Measurements from ENCODE around the gene C12orf54.
"Not testable (repeated sequence)": the region's sequence is repeated elsewhere in the genome, so short reads cannot be mapped to it uniquely, and the experiment has no call there.

C12orf54 gene

DNA sequence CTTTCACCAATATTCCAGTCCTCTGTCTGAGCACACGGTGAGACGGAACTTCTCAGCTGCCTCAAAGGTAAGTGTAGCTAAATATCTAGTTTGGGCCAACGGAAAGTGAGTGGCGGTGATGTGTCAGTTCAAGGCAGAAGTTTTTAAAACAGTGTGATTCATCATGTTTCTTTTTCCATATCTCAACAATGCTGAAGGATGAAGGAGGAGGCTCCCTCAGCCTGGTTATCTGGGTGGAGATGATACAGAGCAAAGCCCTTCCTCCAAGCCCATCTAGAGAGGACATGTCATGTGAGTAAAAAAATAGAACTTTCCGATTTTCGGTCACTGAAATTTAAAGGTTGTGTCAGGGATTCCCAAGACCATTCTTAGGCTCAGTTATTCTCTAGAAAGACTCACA is 23.0 kb upstream of the C12orf54 start:
- H3K4me2 ChIP-seq (ENCODE audit: low read depth, low read length, poor library complexity, severe bottlenecking): no peak overlapping the region
- no peak overlapping the region for H3K27ac ChIP-seq (ENCODE audit: low read depth, low read length)
- H3K4me3 ChIP-seq (ENCODE audit: insufficient read depth, low read length, poor library complexity, severe bottlenecking): no peak overlapping the region
- no peaks in the 10 kb centered on the region for H3K9me3 ChIP-seq (ENCODE audit: insufficient read depth, low read length)
- no peaks in the 10 kb centered on the region for H3K79me2 ChIP-seq (ENCODE audit: insufficient read depth, low read length)
- no peaks in the 10 kb centered on the region for H4K20me1 ChIP-seq (ENCODE audit: low read depth, low read length)
- no peaks in the 10 kb centered on the region for H3K36me3 ChIP-seq (ENCODE audit: low read length)
- no peak overlapping the region for H2AFZ ChIP-seq (ENCODE audit: low read depth, low read length, severe bottlenecking)
- no peaks in the 10 kb centered on the region for H3K9me2 ChIP-seq (replicated peaks; ENCODE audit: insufficient read depth, low read length)
- H3F3A ChIP-seq (ENCODE audit: insufficient read depth): no peaks in the 10 kb centered on the region
- TF ChIP-seq, protein P1, sequence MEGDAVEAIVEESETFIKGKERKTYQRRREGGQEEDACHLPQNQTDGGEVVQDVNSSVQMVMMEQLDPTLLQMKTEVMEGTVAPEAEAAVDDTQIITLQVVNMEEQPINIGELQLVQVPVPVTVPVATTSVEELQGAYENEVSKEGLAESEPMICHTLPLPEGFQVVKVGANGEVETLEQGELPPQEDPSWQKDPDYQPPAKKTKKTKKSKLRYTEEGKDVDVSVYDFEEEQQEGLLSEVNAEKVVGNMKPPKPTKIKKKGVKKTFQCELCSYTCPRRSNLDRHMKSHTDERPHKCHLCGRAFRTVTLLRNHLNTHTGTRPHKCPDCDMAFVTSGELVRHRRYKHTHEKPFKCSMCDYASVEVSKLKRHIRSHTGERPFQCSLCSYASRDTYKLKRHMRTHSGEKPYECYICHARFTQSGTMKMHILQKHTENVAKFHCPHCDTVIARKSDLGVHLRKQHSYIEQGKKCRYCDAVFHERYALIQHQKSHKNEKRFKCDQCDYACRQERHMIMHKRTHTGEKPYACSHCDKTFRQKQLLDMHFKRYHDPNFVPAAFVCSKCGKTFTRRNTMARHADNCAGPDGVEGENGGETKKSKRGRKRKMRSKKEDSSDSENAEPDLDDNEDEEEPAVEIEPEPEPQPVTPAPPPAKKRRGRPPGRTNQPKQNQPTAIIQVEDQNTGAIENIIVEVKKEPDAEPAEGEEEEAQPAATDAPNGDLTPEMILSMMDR (IDR thresholded peaks at IDR 0.05; ENCODE audit: insufficient read depth, low read length, poor library complexity, severe bottlenecking): no peak
- TF ChIP-seq EZH2phosphoT487 (conservative IDR thresholded peaks at IDR 0.05; ENCODE audit: low read length): no peak
- H3K9ac ChIP-seq (ENCODE audit: low read length): no peak overlapping the region
- H3K27me3 ChIP-seq (ENCODE audit: low read length): no peaks in the 10 kb centered on the region

DNA sequence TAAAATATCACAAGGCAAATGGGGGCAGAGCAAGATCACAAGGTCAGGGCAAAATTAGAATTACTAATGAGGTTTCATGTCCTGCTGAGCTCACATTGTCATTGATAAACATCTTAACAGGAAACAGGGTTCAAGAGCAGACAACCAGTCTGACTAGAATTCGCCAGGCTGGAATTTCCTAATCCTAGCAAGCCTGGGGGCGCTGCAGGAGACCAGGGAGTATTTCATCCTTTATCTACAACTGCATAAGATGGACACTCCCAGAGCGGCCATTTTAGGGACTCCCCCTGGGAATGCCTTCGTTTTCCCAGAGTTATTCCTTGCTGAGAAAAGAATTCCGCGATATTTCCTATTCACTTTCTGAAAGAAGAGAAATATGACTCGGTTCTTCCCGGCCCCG is 13.3 kb upstream of the C12orf54 start:
- H3K9me2 ChIP-seq (replicated peaks; ENCODE audit: insufficient read depth, low read length): not testable (repeated sequence)

DNA sequence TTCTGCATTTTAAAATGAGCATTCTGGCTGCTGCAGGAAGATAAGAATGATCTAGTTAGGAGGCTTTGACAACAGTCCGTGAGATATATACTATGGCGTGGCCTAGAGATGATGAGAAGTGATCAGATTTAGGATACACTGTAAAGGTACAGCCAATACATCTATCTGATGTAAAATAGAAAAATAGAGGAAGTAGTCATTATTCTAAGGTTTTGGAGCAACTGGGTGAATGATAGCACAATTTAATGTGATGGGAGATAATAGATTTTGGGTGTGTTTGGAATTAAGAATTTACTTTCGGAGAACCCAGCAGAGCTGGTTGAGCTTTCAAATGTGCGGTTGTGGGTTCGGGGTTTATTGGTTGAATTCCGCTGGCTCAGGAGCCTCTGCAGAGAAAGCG is 10.0 kb upstream of the C12orf54 start, which contains the start of gene ANP32D:
ANP32D (plus strand) TSS at position 301 of the 400 bp plus-strand sequence. CDS start 106 bp downstream, outside the sequence.
- Histone ChIP-seq H3K4me3 (ENCODE audit: insufficient read depth, low read length, poor library complexity, severe bottlenecking) (no peak within 1 kb of the TSS), H4K20me1 (ENCODE audit: low read depth, low read length) (no peaks in the 10 kb centered on the region), H2AFZ (ENCODE audit: low read depth, low read length, severe bottlenecking) (no peak within 1 kb of the TSS), H3F3A (ENCODE audit: insufficient read depth) (no peaks in the 10 kb centered on the region), H3K79me2 (ENCODE audit: insufficient read depth, low read length) (no peaks in the 10 kb centered on the region), H3K9me2 (replicated peaks; ENCODE audit: insufficient read depth, low read length) (no peaks in the 10 kb centered on the region), H3K27ac (ENCODE audit: low read depth, low read length) (no peak within 1 kb of the TSS), H3K9me3 (ENCODE audit: insufficient read depth, low read length) (0 out of 2 replicates have a peak, but pooled peaks cover 12% of the 10 kb centered on the region), H3K27me3 (ENCODE audit: low read length) (no peaks in the 10 kb centered on the region), H3K4me2 (ENCODE audit: low read depth, low read length, poor library complexity, severe bottlenecking) (no peak within 1 kb of the TSS), H3K36me3 (ENCODE audit: low read length) (no peaks in the 10 kb centered on the region), H3K9ac (ENCODE audit: low read length) (no peak within 1 kb of the TSS)
- TF ChIP-seq, protein P1 (IDR thresholded peaks at IDR 0.05; ENCODE audit: insufficient read depth, low read length, poor library complexity, severe bottlenecking): no peak
- no peak for TF ChIP-seq EZH2phosphoT487 (conservative IDR thresholded peaks at IDR 0.05; ENCODE audit: low read length)

More for the DNA sequence above, 13.3 kb upstream of the C12orf54 start:
- H3K79me2 ChIP-seq (ENCODE audit: insufficient read depth, low read length); H3K9ac ChIP-seq (ENCODE audit: low read length); H3K36me3 ChIP-seq (ENCODE audit: low read length); H4K20me1 ChIP-seq (ENCODE audit: low read depth, low read length); H2AFZ ChIP-seq (ENCODE audit: low read depth, low read length, severe bottlenecking); H3F3A ChIP-seq (ENCODE audit: insufficient read depth); H3K27me3 ChIP-seq (ENCODE audit: low read length); H3K27ac ChIP-seq (ENCODE audit: low read depth, low read length); H3K4me2 ChIP-seq (ENCODE audit: low read depth, low read length, poor library complexity, severe bottlenecking); H3K4me3 ChIP-seq (ENCODE audit: insufficient read depth, low read length, poor library complexity, severe bottlenecking): not testable (repeated sequence)
- H3K9me3 ChIP-seq (ENCODE audit: insufficient read depth, low read length): 0 out of 2 replicates have a peak, but pooled peaks cover 12% of the 10 kb centered on the region

DNA sequence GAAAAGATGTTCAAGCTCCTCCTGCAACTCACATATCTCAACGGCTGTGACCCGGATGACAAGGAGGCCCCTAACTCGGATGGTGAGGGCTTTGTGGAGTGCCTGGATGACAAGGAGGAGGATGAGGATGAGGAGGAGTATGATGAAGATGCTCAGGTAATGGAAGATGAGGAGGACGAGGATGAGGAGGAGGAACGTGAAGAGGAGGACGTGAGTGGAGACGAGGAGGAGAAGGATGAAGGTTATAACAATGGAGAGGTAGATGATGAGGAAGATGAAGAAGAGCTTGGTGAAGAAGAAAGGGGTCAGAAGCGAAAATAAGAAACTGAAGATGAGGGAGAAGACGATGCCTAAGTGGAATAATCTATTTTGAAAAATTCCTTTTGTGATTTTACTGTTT is 9.2 kb upstream of the C12orf54 start:
- Histone ChIP-seq H3K4me2 (ENCODE audit: low read depth, low read length, poor library complexity, severe bottlenecking) (no peak overlapping the region), H3K36me3 (ENCODE audit: low read length) (no peaks in the 10 kb centered on the region), H3K9me3 (ENCODE audit: insufficient read depth, low read length) (0 out of 2 replicates have a peak, but pooled peaks cover 12% of the 10 kb centered on the region), H3K4me3 (ENCODE audit: insufficient read depth, low read length, poor library complexity, severe bottlenecking) (no peak overlapping the region), H3F3A (ENCODE audit: insufficient read depth) (no peaks in the 10 kb centered on the region), H4K20me1 (ENCODE audit: low read depth, low read length) (no peaks in the 10 kb centered on the region), H3K9ac (ENCODE audit: low read length) (no peak overlapping the region), H3K79me2 (ENCODE audit: insufficient read depth, low read length) (no peaks in the 10 kb centered on the region), H3K27me3 (ENCODE audit: low read length) (no peaks in the 10 kb centered on the region), H3K27ac (ENCODE audit: low read depth, low read length) (no peak overlapping the region), H2AFZ (ENCODE audit: low read depth, low read length, severe bottlenecking) (no peak overlapping the region), H3K9me2 (replicated peaks; ENCODE audit: insufficient read depth, low read length) (no peaks in the 10 kb centered on the region)
- TF ChIP-seq EZH2phosphoT487 (conservative IDR thresholded peaks at IDR 0.05; ENCODE audit: low read length): no peak
- TF ChIP-seq, protein P1 (IDR thresholded peaks at IDR 0.05; ENCODE audit: insufficient read depth, low read length, poor library complexity, severe bottlenecking): no peak

DNA sequence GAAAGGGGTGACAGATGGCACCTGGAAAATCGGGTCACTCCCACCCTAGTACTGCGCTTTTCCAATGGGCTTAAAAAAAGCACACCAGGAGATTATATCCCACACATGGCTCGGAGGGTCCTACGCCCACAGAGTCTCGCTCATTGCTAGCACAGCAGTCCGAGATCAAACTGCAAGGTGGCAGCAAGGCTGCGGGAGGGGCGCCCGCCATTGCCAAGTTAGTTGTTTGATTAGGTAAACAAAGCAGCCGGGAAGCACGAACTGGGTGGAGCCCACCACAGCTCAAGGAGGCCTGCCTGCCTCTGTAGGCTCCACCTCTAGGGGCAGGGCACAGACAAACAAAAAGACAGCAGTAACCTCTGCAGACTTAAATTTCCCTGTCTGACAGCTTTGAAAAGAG is 7.8 kb upstream of the C12orf54 start:
- not testable (repeated sequence) for H3K9ac ChIP-seq (ENCODE audit: low read length); H2AFZ ChIP-seq (ENCODE audit: low read depth, low read length, severe bottlenecking); H3K4me3 ChIP-seq (ENCODE audit: insufficient read depth, low read length, poor library complexity, severe bottlenecking)

More for the DNA sequence above, 7.8 kb upstream of the C12orf54 start:
- H3K27ac ChIP-seq (ENCODE audit: low read depth, low read length); H3K79me2 ChIP-seq (ENCODE audit: insufficient read depth, low read length); H3K9me2 ChIP-seq (replicated peaks; ENCODE audit: insufficient read depth, low read length); H3F3A ChIP-seq (ENCODE audit: insufficient read depth); H4K20me1 ChIP-seq (ENCODE audit: low read depth, low read length); H3K4me2 ChIP-seq (ENCODE audit: low read depth, low read length, poor library complexity, severe bottlenecking); H3K27me3 ChIP-seq (ENCODE audit: low read length); H3K36me3 ChIP-seq (ENCODE audit: low read length): not testable (repeated sequence)
- H3K9me3 ChIP-seq (ENCODE audit: insufficient read depth, low read length): 0 out of 2 replicates have a peak, but pooled peaks cover 12% of the 10 kb centered on the region

Measured in SU-DHL-6 (cell line).